Activated T-cell treated with anti-CD3 and anti-CD28 coated beads for 4 hours (primary cell): Measurements from ENCODE around the gene ZBTB48.
"Not testable (repeated sequence)": the region's sequence is repeated elsewhere in the genome, so short reads cannot be mapped to it uniquely, and the experiment has no call there.

Experiments used
- DNase-seq: peaks from one replicate; pipeline ENCODE4 v3.0.0-alpha.2; 2020

The ZBTB48 gene

GRCh38 chr1:6635910-6636760 lies 56.3 kb downstream of the ZBTB48 start:
- no peak for DNase-seq

DNA sequence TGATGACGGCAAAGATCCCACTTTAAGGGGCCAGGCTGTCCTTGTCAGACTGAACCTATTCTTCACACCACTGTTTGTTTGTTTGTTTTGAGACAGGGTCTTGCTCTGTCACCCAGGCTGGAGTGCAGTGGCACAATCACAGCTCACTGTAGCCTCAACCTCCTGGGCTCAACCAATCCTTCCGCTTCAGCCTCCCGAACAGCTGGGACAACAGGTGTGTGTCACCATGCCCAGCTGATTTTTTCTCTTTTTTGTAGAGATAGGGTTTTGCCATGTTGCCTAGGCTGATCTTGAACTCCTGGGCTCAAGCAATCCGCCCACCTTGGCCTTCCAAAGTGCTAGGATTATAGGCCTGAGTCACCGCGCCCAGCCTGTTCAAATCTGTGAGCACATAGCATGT lies 57.0 kb downstream of the ZBTB48 start:
- DNase-seq = not testable (repeated sequence)

DNA sequence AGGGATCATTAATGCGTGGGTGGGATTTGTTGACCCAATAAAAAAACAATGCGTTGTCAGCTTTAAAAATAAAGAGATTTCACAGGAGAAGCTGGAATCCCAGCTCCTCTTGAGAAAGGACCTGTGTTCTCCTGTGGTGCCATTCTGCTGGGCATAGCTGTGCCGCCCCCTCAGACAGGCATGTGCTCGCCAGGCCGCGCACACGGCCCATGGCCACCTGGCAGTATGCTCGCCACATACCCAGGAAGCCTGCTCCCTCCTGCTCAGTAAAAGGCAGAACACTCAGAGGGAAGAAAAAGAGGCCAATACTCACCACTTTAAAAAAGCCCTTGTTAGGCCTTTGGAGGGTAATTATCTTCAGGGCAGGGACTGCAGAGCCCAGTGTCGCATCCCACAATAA lies 58.0 kb downstream of the ZBTB48 start:
- no peak for DNase-seq

GRCh38 chr1:6638226-6638625 lies 58.4 kb downstream of the ZBTB48 start:
- DNase-seq = no peak
